HL-60/S4 treated with retinoic acid at 250 ng/mL for 4 days and 3 days (cell line): ENCODE results near the gene CROT.

Experiments used
- in situ Hi-C: fragments of 300-500 bp; cut with MboI; formaldehyde crosslinking; loops from 2 replicates; pipeline ENCODE4 v1.7.0; 2022; ENCODE audit warnings: low sequenced_read_pairs

Gene CROT

DNA sequence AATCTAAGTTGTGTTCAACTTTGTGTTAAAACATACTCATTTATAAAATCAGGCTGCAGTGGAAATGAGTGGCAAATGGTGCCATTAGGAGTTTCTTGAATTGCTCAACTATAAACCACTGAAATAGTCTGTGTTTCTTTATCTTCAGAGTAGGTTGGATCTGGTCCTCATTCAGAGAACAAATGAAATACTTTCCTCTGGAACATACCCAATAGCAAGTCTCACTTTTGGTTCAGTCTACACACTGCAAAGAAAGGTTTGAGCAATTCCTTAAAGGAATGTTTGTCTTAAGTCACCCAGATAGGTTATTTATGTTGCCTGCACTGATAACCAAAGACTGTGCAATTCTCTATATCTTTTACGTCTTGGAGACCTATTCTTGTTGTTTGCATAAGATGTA is 67.6 kb downstream of the CROT start:
- in situ Hi-C loops, result no loop called here

DNA sequence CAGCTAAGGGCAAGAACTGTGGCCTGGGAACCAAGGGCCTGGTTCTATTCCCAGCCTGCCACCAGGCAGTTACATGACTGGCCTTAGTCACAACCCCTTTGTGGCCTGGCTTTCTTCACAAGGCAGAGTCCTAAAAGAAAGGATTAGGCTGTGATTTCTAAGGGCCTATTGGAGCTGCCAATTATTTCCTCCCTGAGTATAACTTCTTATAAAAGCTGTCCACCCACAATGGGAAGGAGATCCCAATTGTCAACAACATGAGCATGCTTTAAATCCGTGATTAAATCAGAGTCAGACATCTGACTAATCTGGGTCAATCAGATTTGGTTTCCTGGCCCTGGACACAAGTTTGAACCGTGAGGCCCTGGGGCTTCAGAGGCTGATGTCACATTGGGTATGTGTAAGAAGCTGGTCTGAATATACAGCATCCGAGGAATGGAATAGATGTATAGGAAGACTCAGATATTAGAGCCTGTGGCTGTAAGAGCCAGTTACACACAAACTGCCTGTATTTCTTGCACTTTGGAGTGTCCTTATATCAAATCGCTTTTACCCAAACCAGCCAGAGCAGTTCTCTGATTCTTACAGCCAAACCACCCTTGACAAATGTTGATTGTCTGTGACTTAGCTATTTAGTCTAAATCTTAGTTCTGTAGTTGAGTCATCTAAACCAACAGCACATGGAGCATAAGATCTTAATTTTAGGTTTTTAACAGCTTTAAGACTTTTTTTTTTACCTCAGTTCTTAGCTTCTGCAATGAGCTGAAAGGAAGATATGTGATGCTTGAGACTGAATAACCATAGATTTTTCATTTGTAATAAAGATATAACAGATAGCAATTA is 68.7 kb downstream of the CROT start:
- in situ Hi-C loops, result no loop called here

DNA sequence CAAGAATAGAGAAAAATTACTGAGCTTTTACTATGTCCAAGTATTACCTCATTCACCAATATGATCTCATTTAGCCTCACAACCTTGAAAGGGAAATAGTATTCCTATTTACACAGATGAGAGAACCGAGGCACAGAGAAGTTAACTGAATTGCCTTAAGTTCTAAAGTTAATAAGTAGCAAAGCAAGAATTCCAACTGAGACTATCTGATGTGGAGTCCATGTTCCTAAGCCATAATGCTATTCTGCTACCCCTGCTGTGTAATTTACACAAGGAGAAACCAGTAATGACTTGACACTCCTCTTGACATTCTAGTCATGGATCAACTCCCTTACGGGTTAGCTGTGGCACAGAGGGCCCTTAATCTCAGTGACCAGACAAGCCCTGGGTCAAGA is 69.3 kb downstream of the CROT start:
- in situ Hi-C loops, result no loop called here

DNA sequence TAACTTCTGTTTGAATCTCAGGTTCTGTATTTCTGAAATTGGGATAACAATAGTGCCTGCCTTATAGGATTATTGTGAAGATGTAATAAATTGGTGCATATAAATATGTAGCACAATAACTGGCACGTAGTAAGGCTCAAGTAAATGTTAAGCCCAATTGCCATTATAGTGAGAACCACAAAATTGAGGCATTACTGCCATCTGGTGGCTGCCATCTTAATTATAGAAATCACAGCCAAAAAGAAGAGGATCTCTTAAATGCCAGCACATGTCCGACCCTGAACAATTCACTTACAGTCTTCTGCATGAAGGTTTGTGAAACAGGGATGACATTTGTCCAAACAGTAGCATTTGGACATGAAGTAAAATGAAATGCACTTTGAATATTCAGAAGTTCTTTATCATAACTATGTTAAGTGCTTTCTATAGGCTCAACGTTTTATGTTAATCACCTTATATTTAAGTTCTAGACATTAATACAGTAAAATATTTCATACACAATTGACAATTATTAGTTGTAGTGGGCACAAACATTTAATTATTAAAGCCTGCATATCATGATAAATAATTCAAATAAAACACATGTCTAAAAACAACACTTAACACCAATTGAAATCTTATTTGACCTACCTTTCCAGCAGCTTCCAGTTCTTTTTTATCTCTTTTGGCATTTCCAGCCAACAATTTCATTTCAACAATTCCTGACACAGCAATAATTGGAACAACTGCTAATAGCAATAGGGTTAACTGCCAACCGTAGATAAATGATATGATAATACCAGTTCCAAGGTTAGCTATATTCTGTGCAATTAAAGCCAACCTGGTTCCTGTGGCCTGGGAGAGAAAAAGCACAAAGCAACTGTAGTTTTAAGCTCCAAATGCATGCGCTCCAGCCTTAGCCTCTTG is 71.5 kb downstream of the CROT start:
- in situ Hi-C loops, result no loop called here

DNA sequence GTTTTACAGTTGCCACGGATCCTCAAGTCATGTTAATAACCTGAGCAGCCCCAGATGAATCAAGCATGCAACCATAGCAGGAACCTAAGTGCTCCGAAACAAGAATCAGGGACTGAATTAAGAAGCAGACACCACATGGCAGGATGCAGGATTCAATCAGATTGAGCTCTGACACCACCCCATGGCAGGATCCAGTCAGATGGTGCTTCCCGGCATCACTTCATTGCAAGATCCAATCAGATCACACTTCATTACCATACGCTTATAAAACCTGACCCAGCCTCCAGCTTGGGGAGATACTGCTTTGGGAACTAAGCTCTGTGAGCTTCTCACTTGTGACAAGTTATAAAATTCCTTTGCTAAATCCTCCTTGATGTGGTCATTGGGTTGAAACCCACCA is 74.7 kb downstream of the CROT start:
- in situ Hi-C loops, result no loop called here

DNA sequence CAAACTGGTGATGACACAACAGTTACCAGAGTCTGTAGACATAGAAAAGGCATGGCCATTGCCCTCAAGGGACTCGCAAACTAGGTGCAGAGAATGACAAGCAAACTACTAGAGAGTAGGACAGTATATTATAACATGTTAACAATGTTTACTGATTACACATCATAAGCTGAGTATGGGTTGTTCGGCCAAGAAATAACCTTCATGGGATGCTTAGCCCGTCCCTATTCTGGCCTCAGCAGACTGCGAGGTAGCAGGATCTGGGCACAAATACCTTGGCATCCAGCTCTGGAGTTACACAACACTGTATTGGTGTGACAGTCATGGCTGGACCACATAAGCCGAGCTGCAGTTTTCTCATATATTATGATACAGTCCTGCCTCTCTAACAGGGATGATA is 78.6 kb downstream of the CROT start:
- in situ Hi-C loops, result no loop called here

DNA sequence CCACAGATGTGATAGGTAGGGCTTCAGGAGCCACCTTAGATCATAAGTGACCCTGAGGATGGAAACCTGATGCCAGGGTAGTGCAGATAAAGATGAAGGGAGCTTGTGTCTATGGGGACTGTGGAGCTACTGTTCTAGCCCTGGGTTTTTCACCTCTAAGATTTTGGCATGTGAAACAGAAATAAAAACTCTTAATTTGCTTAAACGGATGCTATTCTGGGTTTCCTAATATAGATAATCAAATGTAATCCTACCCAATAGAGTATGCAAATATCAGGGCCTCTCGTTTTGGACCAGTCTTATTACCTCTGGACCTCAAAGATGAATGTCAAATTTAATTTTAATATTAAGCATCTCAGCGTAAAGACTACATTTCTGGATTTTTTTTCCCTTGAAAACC is 80.7 kb downstream of the CROT start:
- in situ Hi-C loops, result no loop called here

DNA sequence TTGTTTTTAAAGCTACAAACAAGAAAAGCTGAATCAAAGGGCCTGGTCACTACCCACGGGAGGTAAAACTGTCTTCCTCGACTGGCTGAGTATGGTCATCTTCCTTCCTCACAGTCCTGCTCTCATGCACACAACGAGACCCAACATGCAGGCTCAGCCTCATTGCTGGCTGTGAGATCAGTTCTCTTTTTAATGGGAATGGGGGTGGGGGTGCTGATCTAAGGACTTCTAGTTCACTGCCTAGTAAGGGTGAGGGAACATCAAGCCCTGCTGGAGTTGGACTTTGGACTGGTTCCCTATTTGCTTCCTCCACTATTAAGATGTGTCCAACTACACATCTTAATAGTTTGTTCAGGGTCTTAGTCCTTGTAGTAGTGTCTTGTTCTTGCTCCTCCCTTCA is 81.8 kb downstream of the CROT start:
- in situ Hi-C loops, result no loop called here

DNA sequence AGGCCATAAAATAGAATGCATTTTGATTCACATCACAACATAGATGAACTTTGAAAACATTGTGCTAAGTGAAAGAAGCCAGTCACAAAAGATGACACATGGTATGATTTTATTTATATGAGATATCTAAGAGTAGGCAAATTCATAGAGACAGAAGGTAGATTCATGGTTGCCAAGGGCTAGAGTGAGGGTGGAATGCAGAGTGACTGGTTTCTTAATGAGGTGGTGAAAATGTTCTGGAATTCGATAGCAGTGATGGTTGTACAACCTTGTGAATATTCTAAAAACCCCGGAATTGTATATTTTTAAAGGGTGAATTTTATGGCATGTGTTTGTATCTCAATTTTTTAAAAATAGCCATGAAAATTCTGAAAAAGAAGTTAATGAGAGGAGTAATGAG is 87.1 kb downstream of the CROT start:
- in situ Hi-C loops, result no loop called here

DNA sequence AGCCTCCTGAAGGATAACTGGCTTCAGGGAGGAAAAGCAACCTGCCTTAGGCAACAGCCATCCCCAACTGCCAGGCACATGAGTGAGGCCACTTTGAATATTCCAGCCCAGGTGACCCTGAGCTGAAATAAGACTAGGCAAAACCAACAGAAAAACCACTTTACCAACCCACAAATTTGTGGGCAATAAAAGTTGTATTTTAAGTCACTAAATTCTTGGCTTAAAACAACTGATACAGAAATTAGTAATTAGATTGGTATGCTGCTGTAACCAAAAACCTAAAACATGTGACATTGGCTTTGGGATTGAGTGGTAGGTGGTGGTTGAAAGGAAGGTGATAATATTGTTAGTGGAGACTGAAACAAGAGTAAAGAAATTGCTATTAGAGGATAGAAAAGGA is 90.1 kb downstream of the CROT start:
- in situ Hi-C loops, result no loop called here

DNA sequence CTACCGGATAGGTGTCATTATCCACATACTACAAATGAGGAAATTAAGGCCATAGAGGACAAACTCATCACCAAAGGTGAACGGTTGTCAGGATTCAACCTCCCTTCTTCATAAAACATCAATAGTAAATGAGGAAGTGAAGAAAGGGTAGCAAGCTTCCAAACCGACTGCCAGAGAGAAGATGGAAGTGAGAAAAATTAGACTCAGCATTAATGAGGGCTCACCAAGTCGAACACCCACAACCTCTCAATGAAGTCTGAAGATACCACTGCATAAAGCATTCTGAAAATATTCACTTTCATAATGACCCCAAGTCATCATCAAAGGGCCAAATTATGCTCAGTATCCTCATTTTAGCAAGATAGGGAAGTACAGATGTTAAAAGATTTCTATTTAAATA is 100.4 kb downstream of the CROT start:
- in situ Hi-C loops, result no loop called here

DNA sequence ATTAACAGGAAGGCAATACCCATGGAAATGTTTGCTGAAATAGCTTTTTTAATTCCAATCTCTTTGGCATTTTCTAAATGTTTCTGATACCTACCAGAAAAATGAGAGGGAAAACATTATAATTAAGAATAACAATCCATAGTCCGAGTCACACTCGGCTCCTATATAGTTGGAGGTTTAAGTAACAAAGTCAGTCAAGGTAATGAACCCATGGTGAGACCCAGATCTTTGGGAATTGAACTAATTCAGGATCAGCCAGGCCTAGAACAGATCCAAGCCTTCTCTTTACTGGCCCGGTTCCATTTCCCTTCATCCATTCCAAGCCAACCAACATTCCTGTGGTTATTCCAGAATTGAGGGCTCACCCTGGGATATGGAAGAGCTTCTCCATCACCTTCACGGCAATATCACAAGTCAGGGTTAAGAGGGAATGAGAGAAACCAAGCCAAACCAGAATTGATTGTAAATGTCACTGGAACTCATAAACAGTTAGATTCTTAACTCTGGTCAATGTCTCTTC is 101.7 kb downstream of the CROT start:
- in situ Hi-C loops, result no loop called here

DNA sequence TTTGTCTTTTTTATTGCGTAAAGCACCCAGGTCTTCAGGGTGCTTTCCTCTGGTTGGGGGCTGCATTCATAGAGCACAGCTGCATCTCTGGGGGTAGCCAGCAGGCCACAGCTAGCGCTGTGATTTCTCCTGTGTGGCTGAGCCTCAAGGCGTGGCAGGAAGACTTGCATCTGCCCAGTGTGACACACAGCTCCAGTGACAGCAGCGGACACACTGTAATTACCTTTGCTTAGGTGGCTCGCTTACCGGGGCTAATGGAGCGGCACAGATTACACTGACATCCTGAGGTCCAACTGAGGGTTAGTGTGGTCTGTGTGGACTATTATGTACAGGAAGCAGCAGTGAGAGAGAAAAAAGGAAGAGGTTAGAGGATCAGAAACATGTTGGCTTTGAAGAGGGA is 102.9 kb downstream of the CROT start:
- in situ Hi-C loops, result no loop called here
